ENCODE data around the gene EHD4.

EHD4 gene

DNA sequence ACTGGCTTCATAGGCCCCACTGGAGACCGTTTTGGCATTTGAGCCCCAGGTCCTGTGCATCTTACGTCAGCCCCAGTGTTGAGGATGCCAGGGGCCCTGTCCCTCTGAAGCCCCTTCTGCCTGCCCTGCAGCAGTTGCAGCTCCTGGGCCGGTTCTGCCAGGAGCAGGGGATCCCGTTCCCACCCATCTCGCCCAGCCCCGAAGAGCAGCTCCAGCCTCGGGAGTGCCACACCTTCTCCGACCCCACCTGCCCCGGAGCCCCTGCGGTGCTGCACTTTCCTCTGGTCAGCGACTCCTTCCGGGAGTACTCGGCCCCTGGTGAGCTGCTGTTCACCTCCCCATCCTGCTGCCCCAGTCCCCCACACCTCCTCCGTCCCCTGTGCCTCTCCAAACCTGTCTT is 125.2 kb downstream of the EHD4 start:
- no peak for TF ChIP-seq POLR2A (IDR thresholded peaks at IDR 0.05; ENCODE audit: low read depth, low read length)
- FAIRE-seq (no peak), DNase-seq (ENCODE audit: insufficient read length, low spot score) (no peak)

Measured in H54 (cell line).